Mesendoderm (in vitro differentiated cells): Measurements from ENCODE around the gene KCNC1.
A peak's percentile ranks its signal among the peaks of the same experiment; 100 is the strongest.

Source experiments
- DNase-seq: peaks from one replicate; pipeline ENCODE4 v3.0.0; 2013
- H2AK5ac ChIP-seq: 2 replicates; pipeline ENCODE4 v1.6.1; 2013; ENCODE audit warnings: low read length, inconsistent platforms
- H2BK120ac ChIP-seq: 2 replicates; pipeline ENCODE4 v1.6.1; 2013; ENCODE audit warnings: low read depth, mild to moderate bottlenecking, low read length, moderate library complexity, mixed read lengths
- H2BK15ac ChIP-seq: replicated peaks from 2 replicates; pipeline ENCODE4 v1.6.1; 2013; ENCODE audit warnings: low read depth, mild to moderate bottlenecking, moderate library complexity
- H2BK5ac ChIP-seq: 2 replicates; pipeline ENCODE4 v1.6.1; 2013; ENCODE audit warnings: low read length, inconsistent platforms
- H3K18ac ChIP-seq: 2 replicates; pipeline ENCODE4 v1.6.1; 2013; ENCODE audit warnings: mild to moderate bottlenecking, low read length, mixed read lengths
- H3K23ac ChIP-seq: one replicate; pipeline ENCODE4 v1.6.1; 2013; ENCODE audit warnings: low read length
- H3K27ac ChIP-seq: 2 replicates; pipeline ENCODE4 v1.5.1; 2013; ENCODE audit warnings: low read depth, mild to moderate bottlenecking, inconsistent platforms, low read length, moderate library complexity
- H3K27me3 ChIP-seq: 2 replicates; pipeline ENCODE4 v1.6.1; 2013; ENCODE audit warnings: low read length, control low read depth, mild to moderate bottlenecking, inconsistent platforms; ENCODE audit not compliant: insufficient read depth, poor library complexity
- H3K36me3 ChIP-seq: 2 replicates; pipeline ENCODE4 v1.6.1; 2013; ENCODE audit warnings: low read length, inconsistent platforms; ENCODE audit not compliant: control insufficient read depth, insufficient read depth
- H3K4ac ChIP-seq: one replicate; pipeline ENCODE4 v1.6.1; 2013; ENCODE audit warnings: low read depth, mild to moderate bottlenecking, low read length, moderate library complexity
- H3K4me1 ChIP-seq: 2 replicates; pipeline ENCODE4 v1.6.1; 2013; ENCODE audit warnings: low read depth, low read length, inconsistent platforms; ENCODE audit not compliant: control insufficient read depth
- H3K4me2 ChIP-seq: 2 replicates; pipeline ENCODE4 v1.6.1; 2013; ENCODE audit warnings: low read length
- H3K4me3 ChIP-seq: 2 replicates; pipeline ENCODE4 v1.5.1; 2013; ENCODE audit warnings: mild to moderate bottlenecking, low read length
- H3K56ac ChIP-seq: one replicate; pipeline ENCODE4 v1.6.1; 2013; ENCODE audit warnings: low read length
- H3K79me1 ChIP-seq: 2 replicates; pipeline ENCODE4 v1.6.1; 2013; ENCODE audit warnings: low read length, inconsistent platforms
- H3K79me2 ChIP-seq: 2 replicates; pipeline ENCODE4 v1.6.1; 2013; ENCODE audit warnings: mild to moderate bottlenecking, low read length; ENCODE audit not compliant: control insufficient read depth, insufficient read depth
- H3K9ac ChIP-seq: 2 replicates; pipeline ENCODE4 v1.6.1; 2013; ENCODE audit warnings: low read length, inconsistent platforms
- H4K5ac ChIP-seq: one replicate; pipeline ENCODE4 v1.6.1; 2013; ENCODE audit warnings: low read length
- H4K8ac ChIP-seq: one replicate; pipeline ENCODE4 v1.6.1; 2013; ENCODE audit warnings: low read depth, mild to moderate bottlenecking, control low read depth, low read length, moderate library complexity
- WGBS: extraction: QIAGEN DNeasy Blood & Tissue Kit; methylation state at CpG from one replicate; pipeline ENCODE4 v1.1.7; 2013; ENCODE audit warnings: low lambda C conversion rate, missing lambda C conversion rate; ENCODE audit not compliant: insufficient coverage; ENCODE audit errors: extremely low coverage; 5-methylcytosine and 5-hydroxymethylcytosine counted together

KCNC1 gene

DNA sequence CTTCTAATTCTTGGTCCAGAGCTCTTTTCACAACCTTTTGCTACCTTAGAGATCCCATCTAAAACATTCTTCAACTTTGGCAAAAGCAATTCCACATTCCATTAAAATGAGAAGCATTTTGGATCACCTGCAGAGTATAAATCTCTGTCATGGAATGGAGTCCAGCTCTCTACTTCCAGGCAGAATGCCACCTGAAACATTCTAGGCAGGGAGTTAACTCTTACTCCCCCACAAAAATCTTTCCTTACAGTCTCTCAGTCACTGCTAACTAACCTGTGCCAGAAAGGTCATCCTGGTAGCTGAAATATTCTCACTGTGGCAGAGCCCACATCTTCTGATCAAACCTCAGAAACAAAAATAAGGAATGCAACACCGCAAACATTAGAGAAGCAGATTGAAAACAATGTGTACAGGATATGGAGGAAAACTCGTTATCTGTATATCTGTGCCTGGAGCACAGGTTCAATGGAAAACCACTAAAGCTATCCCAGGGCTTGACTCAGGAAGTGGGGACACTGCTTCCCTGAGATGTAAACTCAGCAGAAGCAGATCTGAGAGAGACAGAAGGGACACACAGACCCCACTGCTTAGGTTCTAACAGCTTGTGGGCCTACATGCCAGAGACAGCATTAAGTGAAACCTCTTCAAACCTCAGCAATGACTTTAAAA lies 78.9 kb downstream of the KCNC1 start:
- Histone ChIP-seq H3K79me1 (no peaks in the 10 kb centered on the region), H3K9ac (no peak overlapping the region), H3K4me2 (no peak overlapping the region), H2BK5ac (no peak overlapping the region), H3K4ac (no peak overlapping the region), H3K4me3 (no peak overlapping the region), H2AK5ac (no peak overlapping the region), H3K36me3 (no peaks in the 10 kb centered on the region), H3K23ac (no peak overlapping the region), H3K79me2 (no peaks in the 10 kb centered on the region), H2BK15ac (no peak overlapping the region), H3K18ac (no peak overlapping the region), H3K4me1 (no peaks in the 10 kb centered on the region), H4K8ac (no peak overlapping the region), H3K27ac (no peak overlapping the region), H4K5ac (no peak overlapping the region), H2BK120ac (no peak overlapping the region), H3K56ac (no peak overlapping the region), H3K27me3 (no peaks in the 10 kb centered on the region)
- DNase-seq, result no peak
- no CpG with 5 or more reads among the region's 2 CpGs for whole genome bisulfite sequencing

DNA sequence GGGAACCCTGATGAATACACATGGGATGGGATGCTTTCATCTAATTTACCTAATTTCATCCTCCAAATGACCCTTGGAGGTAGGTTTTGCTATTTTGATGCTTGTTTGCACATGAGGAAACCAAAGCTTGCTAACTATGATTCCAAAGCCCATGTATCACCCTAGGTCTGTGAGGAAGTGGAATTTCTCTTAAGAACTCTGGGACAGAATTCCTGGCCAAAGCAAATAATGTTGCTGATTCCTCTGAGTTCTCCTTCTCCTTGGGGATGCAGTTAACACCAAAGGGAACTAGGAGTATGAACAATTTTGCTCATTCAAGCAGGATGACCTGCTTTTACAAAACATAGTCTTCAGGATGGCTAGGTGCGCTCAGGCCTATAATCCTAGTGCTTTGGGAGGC lies 80.0 kb downstream of the KCNC1 start:
- Histone ChIP-seq H3K36me3 (no peaks in the 10 kb centered on the region), H3K23ac (no peak overlapping the region), H2BK5ac (no peak overlapping the region), H3K4me2 (no peak overlapping the region), H3K79me1 (no peaks in the 10 kb centered on the region), H3K56ac (no peak overlapping the region), H3K4me3 (no peak overlapping the region), H3K79me2 (no peaks in the 10 kb centered on the region), H3K27ac (no peak overlapping the region), H3K9ac (no peak overlapping the region), H4K5ac (no peak overlapping the region), H3K27me3 (no peaks in the 10 kb centered on the region), H4K8ac (no peak overlapping the region), H2AK5ac (no peak overlapping the region), H3K18ac (no peak overlapping the region), H2BK15ac (no peak overlapping the region), H3K4ac (no peak overlapping the region), H2BK120ac (no peak overlapping the region), H3K4me1 (no peaks in the 10 kb centered on the region)
- WGBS, result no CpG with 5 or more reads among the region's 1 CpG
- DNase-seq, result no peak

DNA sequence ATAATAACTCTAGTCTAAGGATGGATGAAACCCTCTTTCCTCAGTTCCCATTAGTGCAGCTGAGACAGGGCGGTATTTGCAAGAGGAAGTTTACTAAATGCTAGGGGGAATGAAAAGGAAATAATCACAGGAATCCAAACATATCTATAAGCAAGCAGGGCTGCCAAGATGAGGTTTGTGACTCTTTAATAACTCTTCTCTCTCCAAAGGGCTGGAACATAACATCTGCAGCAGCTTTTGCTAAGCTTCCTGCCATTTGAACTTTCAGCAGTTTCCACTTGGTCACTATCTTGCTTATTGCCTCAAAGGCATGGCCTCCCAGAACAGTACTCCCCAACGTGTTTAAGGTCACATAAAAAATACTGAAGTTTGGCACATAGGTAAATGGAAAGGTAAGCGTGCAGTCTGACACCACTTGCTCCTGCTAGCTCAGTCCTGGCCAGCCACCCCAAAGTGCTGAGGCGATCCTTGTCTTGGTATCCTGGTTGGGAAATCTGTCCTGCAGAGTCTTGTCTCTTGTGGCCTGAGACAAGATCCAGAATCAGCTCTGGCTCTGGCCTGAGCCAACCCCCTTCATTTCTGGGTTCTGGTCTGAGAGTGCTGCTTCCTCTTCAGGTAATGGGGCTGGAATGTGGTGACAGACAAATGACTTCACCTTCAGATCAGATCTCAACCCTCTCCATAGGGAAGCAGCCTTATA lies 81.8 kb downstream of the KCNC1 start:
- Histone ChIP-seq H2BK5ac (no peak overlapping the region), H3K9ac (no peak overlapping the region), H3K79me2 (no peaks in the 10 kb centered on the region), H2AK5ac (no peak overlapping the region), H3K56ac (no peak overlapping the region), H3K18ac (no peak overlapping the region), H3K4me2 (no peak overlapping the region), H4K8ac (no peak overlapping the region), H3K4ac (no peak overlapping the region), H3K23ac (no peak overlapping the region), H3K4me3 (no peak overlapping the region), H3K27me3 (no peaks in the 10 kb centered on the region), H3K79me1 (no peaks in the 10 kb centered on the region), H3K36me3 (no peaks in the 10 kb centered on the region), H3K27ac (no peak overlapping the region), H2BK15ac (no peak overlapping the region), H4K5ac (no peak overlapping the region), H2BK120ac (no peak overlapping the region), H3K4me1 (no peaks in the 10 kb centered on the region)
- peak; percentile 89 for DNase-seq
- no CpG with 5 or more reads among the region's 4 CpGs for WGBS

DNA sequence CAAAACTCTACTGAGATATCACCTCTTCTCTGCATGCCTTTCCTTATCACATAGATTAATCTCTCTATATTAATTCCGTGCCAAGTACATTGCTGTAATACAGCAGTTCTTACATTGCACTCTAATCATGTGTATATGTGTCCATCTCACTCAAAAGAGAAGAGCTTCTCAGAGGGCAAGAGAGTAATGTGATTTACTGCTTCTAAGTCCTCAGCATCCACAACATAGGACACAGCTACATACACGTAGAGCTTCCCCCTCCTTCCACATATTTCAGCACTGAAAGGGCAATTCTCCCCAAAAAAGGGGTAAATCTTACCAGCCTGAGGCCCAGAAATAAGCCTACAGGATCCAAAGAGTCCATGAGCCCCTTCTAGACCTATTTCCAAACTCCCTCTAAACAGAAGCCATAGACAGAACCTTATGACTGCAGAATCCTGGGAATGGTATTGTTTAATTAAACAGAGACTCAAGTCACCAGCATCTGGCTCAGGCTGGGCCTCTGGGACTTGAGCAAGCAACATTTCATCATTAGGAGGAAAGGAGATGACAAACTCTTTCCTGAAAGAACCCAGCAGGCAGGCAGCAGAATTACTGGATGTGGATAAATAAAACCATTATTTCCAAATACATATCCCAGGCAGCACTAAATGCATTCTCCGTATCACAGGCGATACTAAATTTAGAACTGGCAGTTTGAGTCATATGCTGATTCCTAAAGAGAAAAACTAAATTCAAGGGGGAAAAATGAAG lies 87.2 kb downstream of the KCNC1 start:
- Histone ChIP-seq H3K4me3 (no peak overlapping the region), H3K56ac (no peak overlapping the region), H3K4me2 (no peak overlapping the region), H4K8ac (no peak overlapping the region), H2BK120ac (no peak overlapping the region), H2AK5ac (no peak overlapping the region), H3K27ac (no peak overlapping the region), H3K27me3 (no peaks in the 10 kb centered on the region), H3K79me2 (no peaks in the 10 kb centered on the region), H3K23ac (no peak overlapping the region), H3K36me3 (no peaks in the 10 kb centered on the region), H3K9ac (no peak overlapping the region), H3K4ac (no peak overlapping the region), H4K5ac (no peak overlapping the region), H3K18ac (no peak overlapping the region), H3K4me1 (no peaks in the 10 kb centered on the region), H2BK5ac (no peak overlapping the region), H2BK15ac (no peak overlapping the region), H3K79me1 (no peaks in the 10 kb centered on the region)
- WGBS, result no CpG with 5 or more reads among the region's 4 CpGs
- no peak for DNase-seq

DNA sequence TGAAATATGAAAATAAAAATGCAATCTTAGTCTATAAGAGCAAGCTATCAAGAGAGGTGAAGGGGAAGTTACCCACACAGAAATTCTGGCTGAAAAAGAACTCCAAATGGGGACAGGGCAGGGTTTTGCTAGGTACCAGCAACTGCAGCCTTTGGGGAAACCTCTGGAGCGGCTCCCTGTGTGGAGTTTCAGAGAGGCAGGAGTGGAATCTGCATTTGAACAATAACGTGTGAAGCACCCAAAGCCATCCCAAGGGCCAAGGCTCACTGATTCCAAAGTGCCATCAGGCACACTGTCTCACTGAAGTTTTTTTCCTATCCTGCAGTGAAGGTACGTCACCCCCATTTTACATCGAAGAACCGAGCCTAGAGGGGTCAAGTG lies 87.8 kb downstream of the KCNC1 start:
- Histone ChIP-seq H2BK15ac (no peak overlapping the region), H4K5ac (no peak overlapping the region), H3K9ac (no peak overlapping the region), H3K27ac (no peak overlapping the region), H4K8ac (no peak overlapping the region), H3K79me2 (no peaks in the 10 kb centered on the region), H3K4me2 (no peak overlapping the region), H3K18ac (no peak overlapping the region), H2AK5ac (no peak overlapping the region), H3K4me3 (no peak overlapping the region), H3K4ac (no peak overlapping the region), H3K4me1 (no peaks in the 10 kb centered on the region), H3K23ac (no peak overlapping the region), H3K79me1 (no peaks in the 10 kb centered on the region), H2BK120ac (no peak overlapping the region), H3K56ac (no peak overlapping the region), H3K36me3 (no peaks in the 10 kb centered on the region), H2BK5ac (no peak overlapping the region), H3K27me3 (no peaks in the 10 kb centered on the region)
- DNase-seq, result no peak
- no CpG with 5 or more reads among the region's 5 CpGs for WGBS
